ENCODE measurements around the gene VIPR1.

The VIPR1 gene

GRCh38 chr3:42488687-42489086 lies 13.8 kb upstream of the VIPR1 start:
- DNase-seq (ENCODE audit: low read depth): no peak
- TF ChIP-seq CTCF (IDR thresholded peaks at IDR 0.05; ENCODE audit: low read depth, low read length, missing control alignments): no peak
- H3K4me3 ChIP-seq (ENCODE audit: low read depth, low read length): no peak overlapping the region
- in situ Hi-C loops (cut with HindIII; ENCODE audit: low sequenced_read_pairs): no loop called here

- H3K4me3 ChIP-seq (ENCODE audit: low read depth, low read length): no peak overlapping the region
- no peak for DNase-seq (ENCODE audit: low read depth)
- no peak for TF ChIP-seq CTCF (IDR thresholded peaks at IDR 0.05; ENCODE audit: low read depth, low read length, missing control alignments)
- in situ Hi-C loops (cut with HindIII; ENCODE audit: low sequenced_read_pairs): no loop called here
These were observed 13.1 kb upstream of the VIPR1 start for GRCh38 chr3:42489116-42489936.

- no peak for TF ChIP-seq CTCF (IDR thresholded peaks at IDR 0.05; ENCODE audit: low read depth, low read length, missing control alignments)
- no peak overlapping the region for H3K4me3 ChIP-seq (ENCODE audit: low read depth, low read length)
- DNase-seq (ENCODE audit: low read depth): no peak
- in situ Hi-C loops (cut with HindIII; ENCODE audit: low sequenced_read_pairs): no loop called here
These were observed 12.6 kb upstream of the VIPR1 start for GRCh38 chr3:42489937-42490227.

- TF ChIP-seq CTCF (IDR thresholded peaks at IDR 0.05; ENCODE audit: low read depth, low read length, missing control alignments): no peak
- no peak for DNase-seq (ENCODE audit: low read depth)
- in situ Hi-C loops (cut with HindIII; ENCODE audit: low sequenced_read_pairs): no loop called here
- no peak overlapping the region for H3K4me3 ChIP-seq (ENCODE audit: low read depth, low read length)
These were observed 12.2 kb upstream of the VIPR1 start for GRCh38 chr3:42490243-42490642.

GRCh38 chr3:42491881-42492507 lies 10.4 kb upstream of the VIPR1 start:
- no peak for DNase-seq (ENCODE audit: low read depth)
- in situ Hi-C loops (cut with HindIII; ENCODE audit: low sequenced_read_pairs): no loop called here
- H3K4me3 ChIP-seq (ENCODE audit: low read depth, low read length): no peak overlapping the region
- TF ChIP-seq CTCF (IDR thresholded peaks at IDR 0.05; ENCODE audit: low read depth, low read length, missing control alignments): no peak

- DNase-seq (ENCODE audit: low read depth): no peak
These were observed 9.8 kb upstream of the VIPR1 start for GRCh38 chr3:42492508-42493080.

More at GRCh38 chr3:42492508-42493080, 9.8 kb upstream of the VIPR1 start:
- no peak overlapping the region for H3K4me3 ChIP-seq (ENCODE audit: low read depth, low read length)
- in situ Hi-C loops (cut with HindIII; ENCODE audit: low sequenced_read_pairs): no loop called here
- TF ChIP-seq CTCF (IDR thresholded peaks at IDR 0.05; ENCODE audit: low read depth, low read length, missing control alignments): no peak

Measured in astrocyte of the cerebellum (primary cell).